Thyroid gland (tissue), 4 donors: Measurements from ENCODE around the gene KNOP1. TPM values are rescaled to one million over a fixed set of nuclear protein-coding genes. Genes with fewer than 3 reads are reported as not detected.

Experiments
- DNase-seq, 2 donors: peaks; one replicate each; pipeline ENCODE4 v3.0.0-alpha.2; 2019
- H3K27ac ChIP-seq, 3 donors: fragments of 200-600 bp; sonication (generic); 1 replicate in 2 of 3; 2 replicates in 1 of 3; pipeline ENCODE4 v1.5.1; 2016 to 2019; ENCODE audit warnings: mild to moderate bottlenecking in 1 of 3, moderate library complexity in 1 of 3
- H3K27me3 ChIP-seq: fragments of 200-600 bp; sonication (generic); one replicate; pipeline ENCODE4 v1.5.1; 2019
- H3K36me3 ChIP-seq, 2 donors: fragments of 200-600 bp; sonication (generic); one replicate each; pipeline ENCODE4 v1.5.1; 2016 to 2019
- H3K4me1 ChIP-seq, 2 donors: fragments of 200-600 bp; sonication (generic); one replicate each; pipeline ENCODE4 v1.5.1; 2017 to 2019
- H3K4me3 ChIP-seq, 3 donors: fragments of 200-600 bp; sonication (generic); replicated peaks in 1 of 3; 1 replicate in 2 of 3; 2 replicates in 1 of 3; pipeline ENCODE4 v1.5.1; 2016; ENCODE audit warnings: mild to moderate bottlenecking in 1 of 3
- H3K9me3 ChIP-seq: fragments of 200-600 bp; sonication (generic); one replicate; pipeline ENCODE4 v1.5.1; 2017
- POLR2A ChIP-seq, 2 donors: fragments of 450-650 bp; IDR thresholded peaks; one replicate each; pipeline ENCODE4 v1.6.1; 2017; ENCODE audit warnings: antibody characterized with exemption in 2 of 2, mild to moderate bottlenecking in 2 of 2, moderate library complexity in 1 of 2
- WGBS, 2 donors: methylation state at CpG; one replicate each; pipeline ENCODE4 v1.1.5; 2017; 5-methylcytosine and 5-hydroxymethylcytosine counted together
- intact Hi-C: fragments of 100-400 bp; cut with DNase I; formaldehyde crosslinking; loops from one replicate; pipeline ENCODE4 v1.15.1; 2023
- total RNA-seq, 4 donors: library from RNA; depleted of rRNA; stranded (reverse); fragments of >200 nt; gene quantifications; one replicate each; pipeline ENCODE4 v1.2.3, GENCODE V29; 2016
- TF ChIP-seq, protein P1 (sequence below), 6 experiments: fragments of 200-600 bp in 3 of 6; fragments of 450-650 bp in 3 of 6; sonication (generic) in 3 of 6; IDR thresholded peaks; one replicate each; pipeline ENCODE4 v1.5.1; 2016 to 2019; ENCODE audit warnings: antibody characterized with exemption in 6 of 6, mild to moderate bottlenecking in 2 of 6, inconsistent platforms in 1 of 6, moderate library complexity in 1 of 6

The KNOP1 gene
- total RNA-seq, 4 donors from 2014 or later, result 8.9 to 11.5 (median 10.5) TPM

DNA sequence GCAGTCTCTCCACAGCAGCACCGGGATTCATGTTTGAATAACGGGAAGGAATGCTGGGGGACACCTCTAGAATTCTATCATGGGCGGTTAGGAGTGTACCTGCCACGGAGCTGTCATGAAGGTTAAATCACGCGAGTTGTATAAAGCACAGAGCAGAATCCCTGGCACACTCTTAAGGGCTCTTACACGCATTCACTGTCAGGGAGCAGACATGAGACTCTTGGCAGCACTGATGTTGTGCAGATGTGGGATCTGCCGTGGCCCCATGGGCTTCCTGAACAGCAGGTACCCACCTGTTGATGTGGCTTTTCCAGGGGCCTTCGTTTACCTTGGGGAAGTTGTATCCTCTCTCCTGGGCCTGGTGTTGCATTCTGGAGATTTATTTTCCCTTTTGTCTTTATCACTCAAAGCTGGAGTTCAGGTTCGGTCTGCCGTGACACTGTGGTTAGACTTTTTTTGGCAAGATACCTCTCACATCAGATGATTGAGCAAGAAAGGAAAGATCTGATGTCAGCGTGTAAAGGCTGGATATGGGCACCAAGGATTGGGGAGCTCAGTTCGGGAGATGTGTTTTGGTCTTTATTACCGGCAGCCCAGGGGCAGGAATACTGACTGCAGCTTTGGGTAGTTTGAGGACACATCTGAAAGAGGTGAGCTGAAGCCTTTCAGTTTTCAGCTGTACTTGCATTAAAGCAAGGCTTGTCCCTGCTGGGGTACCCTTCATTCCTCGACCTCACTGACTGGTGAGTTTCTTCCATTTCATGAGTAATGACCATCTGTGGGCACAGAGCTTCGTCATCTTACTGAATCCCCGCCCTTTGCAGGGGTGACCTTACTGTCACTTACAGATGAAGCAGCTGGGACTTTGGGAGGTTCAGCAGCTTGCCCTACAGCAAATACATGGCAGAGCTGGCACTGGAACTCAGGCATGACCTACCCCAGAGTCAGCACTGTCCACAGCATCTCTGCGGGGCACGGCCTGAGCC is 19.3 kb downstream of the KNOP1 start:
- peak; percentile 26 to 34 for DNase-seq
- Histone ChIP-seq H3K27me3 (no peaks in the 10 kb centered on the region), H3K9me3 (no peaks in the 10 kb centered on the region), H3K4me3 (no peak overlapping the region), H3K4me1 (peaks cover 43 to 64% of the 10 kb centered on the region in 2 donors), H3K36me3 (peaks cover 0 to 3% of the 10 kb centered on the region in 2 donors), H3K27ac (peak overlapping the region in 2 of 3 donors; percentile 82 to 91)
- intact Hi-C loops, result no loop called here
- 81 to 82% methylated on average over 18 to 19 of the region's 19 CpGs for WGBS, 2 donors
- TF ChIP-seq, protein P1, sequence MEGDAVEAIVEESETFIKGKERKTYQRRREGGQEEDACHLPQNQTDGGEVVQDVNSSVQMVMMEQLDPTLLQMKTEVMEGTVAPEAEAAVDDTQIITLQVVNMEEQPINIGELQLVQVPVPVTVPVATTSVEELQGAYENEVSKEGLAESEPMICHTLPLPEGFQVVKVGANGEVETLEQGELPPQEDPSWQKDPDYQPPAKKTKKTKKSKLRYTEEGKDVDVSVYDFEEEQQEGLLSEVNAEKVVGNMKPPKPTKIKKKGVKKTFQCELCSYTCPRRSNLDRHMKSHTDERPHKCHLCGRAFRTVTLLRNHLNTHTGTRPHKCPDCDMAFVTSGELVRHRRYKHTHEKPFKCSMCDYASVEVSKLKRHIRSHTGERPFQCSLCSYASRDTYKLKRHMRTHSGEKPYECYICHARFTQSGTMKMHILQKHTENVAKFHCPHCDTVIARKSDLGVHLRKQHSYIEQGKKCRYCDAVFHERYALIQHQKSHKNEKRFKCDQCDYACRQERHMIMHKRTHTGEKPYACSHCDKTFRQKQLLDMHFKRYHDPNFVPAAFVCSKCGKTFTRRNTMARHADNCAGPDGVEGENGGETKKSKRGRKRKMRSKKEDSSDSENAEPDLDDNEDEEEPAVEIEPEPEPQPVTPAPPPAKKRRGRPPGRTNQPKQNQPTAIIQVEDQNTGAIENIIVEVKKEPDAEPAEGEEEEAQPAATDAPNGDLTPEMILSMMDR (IDR thresholded peaks at IDR 0.05), result no peak
- TF ChIP-seq POLR2A (IDR thresholded peaks at IDR 0.05), result no peak

DNA sequence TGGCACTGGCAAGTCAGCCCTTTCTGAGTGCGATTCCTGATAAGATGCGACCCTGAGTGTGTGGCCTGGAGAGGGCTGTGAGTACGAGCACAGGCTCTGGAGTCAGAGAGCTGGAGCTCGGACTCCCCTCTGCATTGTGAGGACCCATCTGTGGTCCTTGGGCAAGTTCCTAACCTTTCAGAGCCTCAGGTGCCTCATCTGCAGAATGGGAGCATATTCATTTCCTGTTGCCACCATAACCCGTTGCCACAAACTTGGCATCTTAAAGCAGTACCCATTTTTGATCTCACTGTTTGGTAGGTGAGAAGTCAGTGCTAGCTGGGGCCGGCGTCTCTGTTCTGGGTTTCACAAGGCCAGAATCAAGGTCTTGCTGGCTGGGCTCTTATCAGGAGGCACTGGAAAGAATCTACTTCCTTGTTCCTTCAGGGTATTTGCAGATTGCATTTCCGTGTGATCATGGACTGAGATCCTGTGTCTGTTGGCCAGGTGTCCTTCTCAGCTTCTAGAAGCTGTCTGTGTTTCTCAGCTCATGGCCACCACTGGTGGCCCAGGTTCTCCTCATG is 20.2 kb downstream of the KNOP1 start:
- Histone ChIP-seq H3K27me3 (no peaks in the 10 kb centered on the region), H3K4me3 (no peak overlapping the region), H3K4me1 (peaks cover 43 to 64% of the 10 kb centered on the region in 2 donors), H3K9me3 (no peaks in the 10 kb centered on the region), H3K27ac (peak overlapping the region in 2 of 3 donors; percentile 82 to 91), H3K36me3 (no peaks in the 10 kb centered on the region)
- intact Hi-C loops, result no loop called here
- TF ChIP-seq POLR2A (IDR thresholded peaks at IDR 0.05), result no peak
- TF ChIP-seq, protein P1 (IDR thresholded peaks at IDR 0.05), result no peak
- WGBS, 2 donors, result 91% methylated on average over 6 to 8 of the region's 8 CpGs
- DNase-seq, result no peak

GRCh38 chr16:19696961-19697360 is 21.1 kb downstream of the KNOP1 start:
- intact Hi-C loops, result no loop called here
- DNase-seq, result no peak

DNA sequence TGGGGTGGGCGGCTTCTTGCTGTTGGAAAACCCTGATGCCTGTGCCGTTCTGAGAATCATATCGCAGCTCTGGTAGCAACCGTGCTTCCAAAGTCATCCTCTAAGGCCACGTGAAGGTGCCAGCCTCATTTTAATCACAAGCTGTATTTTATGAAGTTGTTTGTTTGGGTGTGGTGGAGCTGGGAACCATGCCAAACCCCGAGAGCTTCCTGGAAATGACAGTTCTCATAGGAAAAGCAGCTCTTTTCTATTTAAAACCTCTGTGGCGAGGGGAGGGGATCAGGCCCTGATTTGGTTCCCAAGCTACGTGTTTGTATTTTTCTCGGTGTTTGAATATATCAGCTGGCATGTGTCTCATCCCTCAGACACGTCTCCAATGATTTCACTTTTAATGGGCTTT is 21.7 kb downstream of the KNOP1 start:
- no peaks in the 10 kb centered on the region for H3K27me3 ChIP-seq
- no peaks in the 10 kb centered on the region for H3K9me3 ChIP-seq
- no peak overlapping the region for H3K4me3 ChIP-seq
- 44 to 61% methylated on average over 9 of the region's 10 CpGs for WGBS, 2 donors
- intact Hi-C loops, result no loop called here
- H3K4me1 ChIP-seq, result peaks cover 37 to 59% of the 10 kb centered on the region in 2 donors
- H3K27ac ChIP-seq, result peak overlapping the region; percentile 52 to 91 (median 82)
- H3K36me3 ChIP-seq, result peaks cover 3 to 8% of the 10 kb centered on the region in 2 donors
- TF ChIP-seq POLR2A (IDR thresholded peaks at IDR 0.05), result no peak
- TF ChIP-seq, protein P1 (IDR thresholded peaks at IDR 0.05), result no peak
- DNase-seq, result peak; percentile 75 to 79

More at GRCh38 chr16:19696961-19697360, 21.1 kb downstream of the KNOP1 start:
- Histone ChIP-seq H3K27me3 (no peaks in the 10 kb centered on the region), H3K9me3 (no peaks in the 10 kb centered on the region), H3K27ac (peak overlapping the region; percentile 52 to 91 (median 82)), H3K4me3 (no peak overlapping the region), H3K4me1 (peaks cover 43 to 64% of the 10 kb centered on the region in 2 donors), H3K36me3 (peaks cover 0 to 4% of the 10 kb centered on the region in 2 donors)
- WGBS, 2 donors, result 91 to 99% methylated on average over 14 to 15 of the region's 15 CpGs
- TF ChIP-seq POLR2A (IDR thresholded peaks at IDR 0.05), result no peak
- TF ChIP-seq, protein P1 (IDR thresholded peaks at IDR 0.05), result no peak
